ENCODE measurements around the gene SPDYE6. TPM values are rescaled to one million over a fixed set of nuclear protein-coding genes. Genes with fewer than 3 reads are reported as not detected.
"Not testable (repeated sequence)": the region's sequence is repeated elsewhere in the genome, so short reads cannot be mapped to it uniquely, and the experiment has no call there.

SPDYE6 gene
- polyA plus RNA-seq (not detected in 2 replicates), polyA minus RNA-seq (not detected in 2 replicates)

- H3K36me3 ChIP-seq (ENCODE audit: insufficient read depth, low read length); H3K27me3 ChIP-seq (ENCODE audit: insufficient read depth, low read depth, low read length); H3K4me3 ChIP-seq (ENCODE audit: low read length); H3K9ac ChIP-seq (ENCODE audit: low read length); H3K4me2 ChIP-seq (ENCODE audit: low read length); H3F3A ChIP-seq (ENCODE audit: insufficient read depth, low read length, poor library complexity, severe bottlenecking); H3K9me2 ChIP-seq (ENCODE audit: insufficient read depth, low read length); H3K27ac ChIP-seq (ENCODE audit: low read length); H3K79me2 ChIP-seq (replicated peaks; ENCODE audit: insufficient read depth, low read length); H2AFZ ChIP-seq (ENCODE audit: low read depth, low read length); H4K20me1 ChIP-seq (ENCODE audit: insufficient read depth); H3K9me3 ChIP-seq (ENCODE audit: low read length): not testable (repeated sequence)
Observed at GRCh38 chr7:102356344-102356743, at the start of gene SPDYE6. Gene SPDYE6 (minus strand): TSS chr7:102356444. CDS start chr7:102356023, 421 bp downstream.

- H3K27me3 ChIP-seq (ENCODE audit: insufficient read depth, low read depth, low read length); H3F3A ChIP-seq (ENCODE audit: insufficient read depth, low read length, poor library complexity, severe bottlenecking); H3K9ac ChIP-seq (ENCODE audit: low read length); H3K9me2 ChIP-seq (ENCODE audit: insufficient read depth, low read length); H3K4me2 ChIP-seq (ENCODE audit: low read length); H3K27ac ChIP-seq (ENCODE audit: low read length); H2AFZ ChIP-seq (ENCODE audit: low read depth, low read length); H3K4me3 ChIP-seq (ENCODE audit: low read length); H4K20me1 ChIP-seq (ENCODE audit: insufficient read depth); H3K79me2 ChIP-seq (replicated peaks; ENCODE audit: insufficient read depth, low read length); H3K9me3 ChIP-seq (ENCODE audit: low read length): not testable (repeated sequence)
- peak; percentile 3 for TF ChIP-seq SMC3 (conservative IDR thresholded peaks at IDR 0.05; ENCODE audit: poor library complexity)
- TF ChIP-seq CTCF (IDR thresholded peaks at IDR 0.05; ENCODE audit: poor library complexity, severe bottlenecking): peak; percentile 20
- peaks cover 17% of the 10 kb centered on the region for H3K36me3 ChIP-seq (ENCODE audit: insufficient read depth, low read length)
Observed at GRCh38 chr7:102404862-102405188, 48.6 kb upstream of the SPDYE6 start.

GRCh38 chr7:102404005-102404861, 48.0 kb upstream of the SPDYE6 start:
- no peak overlapping the region for H3K27ac ChIP-seq (ENCODE audit: low read length)
- no peaks in the 10 kb centered on the region for H3K9me3 ChIP-seq (ENCODE audit: low read length)
- H3F3A ChIP-seq (ENCODE audit: insufficient read depth, low read length, poor library complexity, severe bottlenecking): no peaks in the 10 kb centered on the region
- H3K36me3 ChIP-seq (ENCODE audit: insufficient read depth, low read length): peaks cover 17% of the 10 kb centered on the region
- H2AFZ ChIP-seq (ENCODE audit: low read depth, low read length): no peak overlapping the region
- H3K4me3 ChIP-seq (ENCODE audit: low read length): no peak overlapping the region
- H4K20me1 ChIP-seq (ENCODE audit: insufficient read depth): no peaks in the 10 kb centered on the region
- peak; percentile 35 for TF ChIP-seq SMC3 (conservative IDR thresholded peaks at IDR 0.05; ENCODE audit: poor library complexity)
- TF ChIP-seq EZH2 (IDR thresholded peaks at IDR 0.05; ENCODE audit: borderline replicate concordance, insufficient read depth, low read length, poor library complexity, severe bottlenecking): no peak
- no peak for TF ChIP-seq POLR2AphosphoS5 (IDR thresholded peaks at IDR 0.05)
- TF ChIP-seq RAD21 (conservative IDR thresholded peaks at IDR 0.05): peak; percentile 54
- TF ChIP-seq EP300 (conservative IDR thresholded peaks at IDR 0.05; ENCODE audit: poor library complexity, severe bottlenecking): no peak
- no peak for TF ChIP-seq REST (IDR thresholded peaks at IDR 0.05; ENCODE audit: borderline replicate concordance)
- TF ChIP-seq CTCF (IDR thresholded peaks at IDR 0.05; ENCODE audit: poor library complexity, severe bottlenecking): peak; percentile 67
- TF ChIP-seq MXI1 (conservative IDR thresholded peaks at IDR 0.05; ENCODE audit: poor library complexity, severe bottlenecking): no peak
- no peak for TF ChIP-seq TAF1 (IDR thresholded peaks at IDR 0.05; ENCODE audit: low read depth)
- no peaks in the 10 kb centered on the region for H3K9me2 ChIP-seq (ENCODE audit: insufficient read depth, low read length)
- H3K79me2 ChIP-seq (replicated peaks; ENCODE audit: insufficient read depth, low read length): no peaks in the 10 kb centered on the region
- no peak overlapping the region for H3K9ac ChIP-seq (ENCODE audit: low read length)
- H3K27me3 ChIP-seq (ENCODE audit: insufficient read depth, low read depth, low read length): no peaks in the 10 kb centered on the region
- H3K4me2 ChIP-seq (ENCODE audit: low read length): no peak overlapping the region

Measured in neural cell (in vitro differentiated cells).